ENCODE results near the gene COL6A1.

GRCh38 chr21:46038871-46039397, 57.4 kb downstream of the COL6A1 start:
- TF ChIP-seq CTCF (IDR thresholded peaks at IDR 0.05; ENCODE audit: low read depth, low read length, poor library complexity, severe bottlenecking): no peak
- no peak for TF ChIP-seq EZH2phosphoT487 (IDR thresholded peaks at IDR 0.05; ENCODE audit: borderline replicate concordance, low read length)

Data from DOHH2 (cell line).